Epithelial cell of esophagus (primary cell): Measurements from ENCODE around the gene BRINP3.

ENCODE experiments used
- DNase-seq: peaks from one replicate; pipeline ENCODE4 v3.0.0; 2010; ENCODE audit warnings: low read depth
- H3K4me3 ChIP-seq: 2 replicates; pipeline ENCODE4 v1.5.1; 2011; ENCODE audit warnings: mild to moderate bottlenecking, low read length, control low read depth
- CTCF ChIP-seq: IDR thresholded peaks from 2 replicates; pipeline ENCODE4 v1.5.1; 2011; ENCODE audit warnings: low read depth, mild to moderate bottlenecking, low read length, control low read depth, inconsistent platforms; ENCODE audit not compliant: insufficient read depth; ENCODE audit errors: missing control alignments

BRINP3 gene

DNA sequence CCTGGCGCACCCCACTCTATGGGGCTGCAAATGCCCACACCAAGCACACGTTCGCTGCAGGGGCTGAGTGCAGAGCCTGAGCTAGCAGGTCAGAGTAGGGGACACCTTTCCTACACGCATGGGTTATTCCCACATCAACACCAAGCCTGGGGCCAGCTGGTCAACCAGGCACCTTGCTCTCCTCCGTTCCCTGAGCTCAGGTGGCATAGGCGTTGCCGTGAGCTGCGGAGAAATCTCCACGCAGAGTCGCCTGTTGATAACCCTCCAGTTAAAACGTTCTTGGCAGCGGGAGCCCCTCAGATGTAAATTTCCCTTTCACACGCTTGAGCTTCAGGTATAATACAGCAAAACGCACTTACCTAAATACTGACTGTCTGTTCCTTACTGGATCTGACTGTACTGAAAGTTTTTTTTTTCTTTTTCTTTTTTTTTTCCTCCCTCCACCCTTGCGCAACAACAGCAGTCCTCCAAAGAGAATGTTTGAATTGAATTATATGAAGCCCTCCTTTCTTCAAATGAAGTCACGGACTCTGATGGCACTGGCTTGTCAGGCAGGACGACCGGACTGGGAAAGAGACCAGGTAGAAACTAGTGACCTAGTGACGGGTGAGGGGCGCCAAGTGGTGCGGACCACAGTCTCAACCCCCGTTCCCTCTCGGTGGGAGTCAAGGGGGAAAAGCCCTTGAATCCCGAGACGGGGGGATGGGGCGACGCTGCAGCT is 2.1 kb downstream of the BRINP3 start:
- H3K4me3 ChIP-seq = no peak overlapping the region
- no peak for DNase-seq
- TF ChIP-seq CTCF = no peak

DNA sequence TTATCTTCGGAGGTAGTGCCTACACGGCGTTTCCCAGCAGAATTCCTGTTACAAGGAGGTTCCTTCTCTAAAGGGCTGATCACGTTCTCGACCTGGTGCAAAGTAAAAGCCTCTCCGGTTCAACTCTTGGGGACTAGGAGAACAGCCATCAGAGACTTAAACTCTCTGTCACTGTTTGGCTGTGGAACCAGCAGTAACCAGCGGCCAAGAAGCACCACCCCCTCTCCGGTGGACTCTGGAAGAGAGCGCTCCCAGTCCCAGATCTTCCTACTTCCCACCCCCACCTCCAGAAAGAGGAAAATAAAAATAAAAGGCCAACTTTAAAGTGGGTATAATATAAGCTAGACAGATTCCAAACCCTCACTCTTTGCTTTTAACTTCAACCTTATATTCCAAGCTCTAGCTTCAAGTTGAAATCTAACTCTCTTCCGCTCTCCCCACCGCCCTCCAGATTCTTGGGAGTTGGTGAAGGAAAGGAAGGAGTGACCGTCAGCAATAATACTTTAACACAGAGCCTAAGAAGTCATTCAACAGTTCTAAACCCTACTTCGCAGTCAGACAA is 2.9 kb downstream of the BRINP3 start:
- no peak for TF ChIP-seq CTCF
- DNase-seq = no peak
- no peak overlapping the region for H3K4me3 ChIP-seq

- no peak for TF ChIP-seq CTCF
- no peak overlapping the region for H3K4me3 ChIP-seq
- DNase-seq = no peak
Measured at GRCh38 chr1:190474010-190474409, 3.7 kb downstream of the BRINP3 start.

GRCh38 chr1:190472494-190472893 is 5.2 kb downstream of the BRINP3 start:
- no peak overlapping the region for H3K4me3 ChIP-seq
- no peak for DNase-seq
- TF ChIP-seq CTCF = no peak

DNA sequence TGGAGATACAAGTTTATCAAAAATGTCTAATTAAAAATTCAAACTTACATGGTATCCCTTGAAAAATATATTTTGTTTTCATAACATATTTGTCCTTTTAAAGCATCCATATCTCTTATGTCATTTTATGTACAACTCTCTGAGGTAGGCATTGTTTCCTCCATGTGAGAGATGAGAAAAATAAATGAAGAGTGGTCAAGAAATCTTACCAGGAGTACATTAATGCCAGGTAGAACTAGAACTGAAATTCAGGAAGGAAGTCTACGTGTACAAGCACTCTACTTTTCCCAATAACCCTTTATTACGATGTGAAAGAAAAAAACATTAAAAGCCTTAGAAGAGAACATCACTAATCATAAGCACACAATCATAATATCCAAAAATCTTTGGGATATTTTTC is 5.6 kb downstream of the BRINP3 start:
- H3K4me3 ChIP-seq = no peak overlapping the region
- TF ChIP-seq CTCF = no peak
- no peak for DNase-seq

GRCh38 chr1:190464690-190465089 is 13.0 kb downstream of the BRINP3 start:
- TF ChIP-seq CTCF = no peak
- DNase-seq = no peak
- no peak overlapping the region for H3K4me3 ChIP-seq

DNA sequence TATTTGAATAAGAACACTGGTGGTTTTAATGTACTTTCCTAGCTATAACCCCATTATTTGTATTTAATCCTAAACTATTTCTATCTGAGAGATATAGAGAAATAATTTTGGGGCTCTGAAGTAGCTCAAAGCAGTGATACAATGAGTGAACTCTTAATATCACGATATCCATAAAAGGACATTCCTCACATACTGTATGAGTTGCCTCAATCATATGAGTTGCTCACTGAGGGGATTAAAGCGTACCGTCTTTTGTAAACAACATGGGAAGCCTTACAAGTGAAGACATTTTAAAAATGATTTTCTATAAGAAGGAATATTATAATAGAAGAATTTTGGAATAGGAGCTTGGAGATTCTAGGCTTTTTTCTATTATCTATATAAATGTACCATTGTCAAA is 21.5 kb downstream of the BRINP3 start:
- H3K4me3 ChIP-seq = no peak overlapping the region
- TF ChIP-seq CTCF = no peak
- no peak for DNase-seq
